Sigmoid colon (tissue), 4 donors: Measurements from ENCODE around the gene CIDEA.

Source experiments
- POLR2A ChIP-seq, 2 donors: fragments of 450-650 bp; IDR thresholded peaks; one replicate each; pipeline ENCODE4 v1.6.1; 2016; ENCODE audit warnings: antibody characterized with exemption in 2 of 2, mild to moderate bottlenecking in 2 of 2, moderate library complexity in 2 of 2
- POLR2AphosphoS5 ChIP-seq, 4 donors: sonication (generic); formaldehyde crosslinking; IDR thresholded peaks; one replicate each; pipeline ENCODE4 v1.6.1; 2017; ENCODE audit warnings: antibody characterized with exemption in 4 of 4
- TF ChIP-seq, protein P1 (sequence below), 4 experiments: fragments of 450-650 bp in 3 of 4; fragments of 200-600 bp in 1 of 4; IDR thresholded peaks; one replicate each; pipeline ENCODE4 v1.5.1; 2016 to 2019; ENCODE audit warnings: antibody characterized with exemption in 4 of 4, mild to moderate bottlenecking in 3 of 4, moderate library complexity in 2 of 4

DNA sequence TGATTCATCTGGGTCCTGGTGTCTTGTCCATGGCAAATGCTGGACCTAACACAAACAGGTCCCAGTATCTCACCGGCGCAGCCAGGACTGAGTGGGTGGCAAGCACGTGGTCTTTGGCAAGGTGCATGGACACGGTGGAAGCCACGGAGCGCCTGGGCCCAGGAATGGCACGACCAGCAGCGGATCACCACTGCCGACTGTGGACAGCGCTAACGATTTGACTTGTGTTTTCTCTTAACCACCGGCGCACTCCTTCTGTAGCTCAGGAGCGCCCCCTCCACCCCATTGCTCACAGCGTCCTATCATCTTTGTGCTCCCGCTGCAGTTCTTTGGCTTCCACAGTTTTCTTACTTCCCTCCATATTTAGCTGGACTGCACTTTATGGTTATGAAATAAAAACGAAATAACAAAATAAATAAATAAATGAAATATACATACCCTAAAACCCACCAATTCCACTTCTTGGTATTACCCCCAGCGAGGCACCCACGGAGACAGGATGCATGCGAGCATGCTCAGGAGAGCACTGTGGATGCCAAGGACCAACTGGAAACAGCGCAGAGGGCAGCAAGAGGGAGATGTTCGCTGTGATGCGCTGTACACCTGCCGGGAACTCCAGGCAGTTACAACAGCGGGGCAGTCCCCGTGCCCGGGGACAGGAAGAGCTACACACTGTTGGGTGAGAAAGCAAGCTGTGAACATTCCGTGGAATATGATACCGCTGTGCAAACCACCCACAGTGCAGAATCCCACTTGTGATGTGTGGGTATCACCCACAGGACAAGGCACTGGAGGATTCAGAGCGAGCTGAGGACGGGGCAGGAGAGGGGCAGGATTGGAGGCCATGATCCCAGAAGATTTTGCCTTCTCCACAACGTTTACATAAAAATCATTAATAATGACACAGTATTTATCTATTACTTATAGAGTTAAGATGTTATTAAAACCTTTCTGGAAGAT is 7.0 kb upstream of the CIDEA start:
- TF ChIP-seq, protein P1, sequence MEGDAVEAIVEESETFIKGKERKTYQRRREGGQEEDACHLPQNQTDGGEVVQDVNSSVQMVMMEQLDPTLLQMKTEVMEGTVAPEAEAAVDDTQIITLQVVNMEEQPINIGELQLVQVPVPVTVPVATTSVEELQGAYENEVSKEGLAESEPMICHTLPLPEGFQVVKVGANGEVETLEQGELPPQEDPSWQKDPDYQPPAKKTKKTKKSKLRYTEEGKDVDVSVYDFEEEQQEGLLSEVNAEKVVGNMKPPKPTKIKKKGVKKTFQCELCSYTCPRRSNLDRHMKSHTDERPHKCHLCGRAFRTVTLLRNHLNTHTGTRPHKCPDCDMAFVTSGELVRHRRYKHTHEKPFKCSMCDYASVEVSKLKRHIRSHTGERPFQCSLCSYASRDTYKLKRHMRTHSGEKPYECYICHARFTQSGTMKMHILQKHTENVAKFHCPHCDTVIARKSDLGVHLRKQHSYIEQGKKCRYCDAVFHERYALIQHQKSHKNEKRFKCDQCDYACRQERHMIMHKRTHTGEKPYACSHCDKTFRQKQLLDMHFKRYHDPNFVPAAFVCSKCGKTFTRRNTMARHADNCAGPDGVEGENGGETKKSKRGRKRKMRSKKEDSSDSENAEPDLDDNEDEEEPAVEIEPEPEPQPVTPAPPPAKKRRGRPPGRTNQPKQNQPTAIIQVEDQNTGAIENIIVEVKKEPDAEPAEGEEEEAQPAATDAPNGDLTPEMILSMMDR (IDR thresholded peaks at IDR 0.05), result no peak
- TF ChIP-seq POLR2A (IDR thresholded peaks at IDR 0.05) (no peak), POLR2AphosphoS5 (IDR thresholded peaks at IDR 0.05) (no peak)
